Measurements from ENCODE around the gene CNTRL. TPM values are rescaled to one million over a fixed set of nuclear protein-coding genes. Genes with fewer than 3 reads are reported as not detected.

Gene CNTRL
- total RNA-seq, 1 donor from 2014 or later: 23.3 TPM

DNA sequence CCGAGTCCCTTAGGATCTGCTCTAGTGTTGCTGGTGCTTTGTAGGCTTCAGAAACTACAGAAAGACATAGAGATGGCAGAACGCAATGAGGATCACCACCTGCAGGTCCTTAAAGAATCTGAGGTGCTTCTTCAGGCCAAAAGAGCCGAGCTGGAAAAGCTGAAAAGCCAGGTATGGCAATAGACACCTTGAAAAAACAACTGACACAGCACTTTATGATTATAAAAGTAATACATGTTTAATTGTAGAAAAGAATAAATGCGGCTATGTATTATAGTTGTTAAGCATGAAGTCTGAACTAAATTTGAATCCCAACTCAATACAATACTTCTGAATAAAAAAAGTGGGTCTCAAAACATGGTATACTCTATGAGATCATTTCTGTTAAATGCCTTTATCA is 83.2 kb downstream of the CNTRL start:
- H3K27ac Mint-ChIP-seq: no peak overlapping the region
- H3K27me3 Mint-ChIP-seq (ENCODE audit: low read depth): no peaks in the 10 kb centered on the region
- H3K4me1 Mint-ChIP-seq: peaks cover 3% of the 10 kb centered on the region
- TF ChIP-seq, protein P1, sequence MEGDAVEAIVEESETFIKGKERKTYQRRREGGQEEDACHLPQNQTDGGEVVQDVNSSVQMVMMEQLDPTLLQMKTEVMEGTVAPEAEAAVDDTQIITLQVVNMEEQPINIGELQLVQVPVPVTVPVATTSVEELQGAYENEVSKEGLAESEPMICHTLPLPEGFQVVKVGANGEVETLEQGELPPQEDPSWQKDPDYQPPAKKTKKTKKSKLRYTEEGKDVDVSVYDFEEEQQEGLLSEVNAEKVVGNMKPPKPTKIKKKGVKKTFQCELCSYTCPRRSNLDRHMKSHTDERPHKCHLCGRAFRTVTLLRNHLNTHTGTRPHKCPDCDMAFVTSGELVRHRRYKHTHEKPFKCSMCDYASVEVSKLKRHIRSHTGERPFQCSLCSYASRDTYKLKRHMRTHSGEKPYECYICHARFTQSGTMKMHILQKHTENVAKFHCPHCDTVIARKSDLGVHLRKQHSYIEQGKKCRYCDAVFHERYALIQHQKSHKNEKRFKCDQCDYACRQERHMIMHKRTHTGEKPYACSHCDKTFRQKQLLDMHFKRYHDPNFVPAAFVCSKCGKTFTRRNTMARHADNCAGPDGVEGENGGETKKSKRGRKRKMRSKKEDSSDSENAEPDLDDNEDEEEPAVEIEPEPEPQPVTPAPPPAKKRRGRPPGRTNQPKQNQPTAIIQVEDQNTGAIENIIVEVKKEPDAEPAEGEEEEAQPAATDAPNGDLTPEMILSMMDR (IDR thresholded peaks at IDR 0.05; ENCODE audit: unreplicated experiment): no peak
- peaks cover 42% of the 10 kb centered on the region for H3K36me3 Mint-ChIP-seq
- H3K4me3 Mint-ChIP-seq: no peak overlapping the region
- H3K9me3 Mint-ChIP-seq: no peaks in the 10 kb centered on the region
- no peak for DNase-seq (ENCODE audit: low spot score in 2 of 2, unreplicated experiment in 2 of 2)

DNA sequence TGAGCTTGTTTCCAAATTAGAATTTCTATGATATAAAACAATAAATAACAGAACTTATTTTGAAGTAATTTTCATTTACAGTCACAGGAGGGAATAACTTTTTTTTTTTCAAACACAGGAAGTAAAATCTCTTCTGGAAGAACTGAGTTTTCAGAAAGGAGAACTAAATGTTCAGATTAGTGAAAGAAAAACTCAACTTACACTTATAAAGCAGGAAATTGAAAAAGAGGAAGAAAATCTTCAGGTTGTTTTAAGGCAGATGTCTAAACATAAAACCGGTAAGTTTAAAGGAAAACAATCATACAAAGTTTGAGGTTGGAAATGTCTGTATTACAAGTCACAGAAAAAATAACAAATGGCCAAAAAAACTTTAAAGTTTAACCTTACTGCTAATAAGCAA is 85.3 kb downstream of the CNTRL start:
- TF ChIP-seq, protein P1 (IDR thresholded peaks at IDR 0.05; ENCODE audit: unreplicated experiment): no peak
- H3K27me3 Mint-ChIP-seq (ENCODE audit: low read depth): no peaks in the 10 kb centered on the region
- peaks cover 3% of the 10 kb centered on the region for H3K4me1 Mint-ChIP-seq
- DNase-seq (ENCODE audit: low spot score in 2 of 2, unreplicated experiment in 2 of 2): no peak
- peaks cover 47% of the 10 kb centered on the region for H3K36me3 Mint-ChIP-seq
- no peak overlapping the region for H3K4me3 Mint-ChIP-seq
- no peaks in the 10 kb centered on the region for H3K9me3 Mint-ChIP-seq
- H3K27ac Mint-ChIP-seq: no peak overlapping the region

DNA sequence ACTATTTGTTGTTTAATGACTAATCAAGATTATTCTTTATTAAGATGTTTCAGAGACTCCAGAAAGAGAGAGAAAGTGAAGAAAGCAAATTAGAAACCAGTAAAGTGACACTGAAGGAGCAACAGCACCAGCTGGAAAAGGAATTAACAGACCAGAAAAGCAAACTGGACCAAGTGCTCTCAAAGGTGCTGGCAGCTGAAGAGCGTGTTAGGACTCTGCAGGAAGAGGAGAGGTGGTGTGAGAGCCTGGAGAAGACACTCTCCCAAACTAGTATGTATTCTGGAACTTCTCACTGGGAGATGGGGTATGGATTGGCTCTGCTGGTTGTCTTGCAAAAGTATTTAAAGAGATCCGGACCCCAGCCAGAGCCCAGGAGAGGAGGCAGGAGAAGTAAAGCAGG is 93.3 kb downstream of the CNTRL start:
- H3K27ac Mint-ChIP-seq: no peak overlapping the region
- DNase-seq (ENCODE audit: low spot score in 2 of 2, unreplicated experiment in 2 of 2): no peak
- H3K36me3 Mint-ChIP-seq: peaks cover 44% of the 10 kb centered on the region
- H3K4me3 Mint-ChIP-seq: no peak overlapping the region
- no peaks in the 10 kb centered on the region for H3K9me3 Mint-ChIP-seq
- TF ChIP-seq, protein P1 (IDR thresholded peaks at IDR 0.05; ENCODE audit: unreplicated experiment): no peak
- H3K4me1 Mint-ChIP-seq: no peaks in the 10 kb centered on the region
- H3K27me3 Mint-ChIP-seq (ENCODE audit: low read depth): no peaks in the 10 kb centered on the region

DNA sequence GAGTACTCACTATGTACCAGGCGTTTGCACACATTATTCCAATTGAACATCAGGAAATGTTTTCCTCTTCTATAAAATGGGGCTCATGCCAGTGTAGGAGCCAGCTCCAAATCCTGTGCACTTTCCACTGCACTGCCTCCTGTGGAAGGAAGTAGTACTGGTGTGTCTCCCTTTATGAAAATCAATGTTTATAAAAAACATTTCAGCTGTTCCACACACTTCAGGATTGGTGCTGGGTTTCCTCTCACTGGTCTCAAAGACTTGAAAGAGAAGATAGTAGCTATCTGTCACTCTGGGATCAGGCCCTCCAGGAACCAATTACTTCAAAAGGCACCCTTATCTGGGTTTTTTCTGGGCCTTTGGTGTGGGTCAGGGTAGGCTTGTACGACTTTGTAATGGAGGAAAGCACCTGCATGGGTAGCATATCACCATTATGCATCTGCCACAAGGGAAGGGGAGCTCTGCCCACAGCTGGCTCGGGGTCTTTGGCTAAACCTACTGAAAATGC is 94.4 kb downstream of the CNTRL start:
- H3K27ac Mint-ChIP-seq: no peak overlapping the region
- no peaks in the 10 kb centered on the region for H3K4me1 Mint-ChIP-seq
- TF ChIP-seq, protein P1 (IDR thresholded peaks at IDR 0.05; ENCODE audit: unreplicated experiment): peak; percentile 47
- no peak for DNase-seq (ENCODE audit: low spot score in 2 of 2, unreplicated experiment in 2 of 2)
- no peak overlapping the region for H3K4me3 Mint-ChIP-seq
- H3K36me3 Mint-ChIP-seq: peaks cover 46% of the 10 kb centered on the region
- no peaks in the 10 kb centered on the region for H3K9me3 Mint-ChIP-seq
- H3K27me3 Mint-ChIP-seq (ENCODE audit: low read depth): no peaks in the 10 kb centered on the region

DNA sequence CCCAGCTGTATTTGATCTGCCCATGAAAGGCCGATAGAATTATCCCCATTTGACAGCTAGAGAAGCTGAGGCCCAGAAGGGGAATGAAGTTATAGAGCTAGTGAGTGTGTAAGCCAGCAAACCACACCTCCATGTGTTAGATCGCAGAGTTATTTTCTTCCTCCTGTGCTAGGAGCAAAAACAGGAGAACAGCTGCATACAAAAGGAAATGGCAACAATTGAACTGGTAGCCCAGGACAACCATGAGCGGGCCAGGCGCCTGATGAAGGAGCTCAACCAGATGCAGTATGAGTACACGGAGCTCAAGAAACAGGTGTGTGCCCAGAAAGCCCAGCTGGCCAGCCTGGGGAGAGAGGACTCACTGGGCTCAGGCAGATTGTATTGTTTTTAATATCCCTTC is 96.5 kb downstream of the CNTRL start:
- H3K27me3 Mint-ChIP-seq (ENCODE audit: low read depth): no peaks in the 10 kb centered on the region
- H3K4me1 Mint-ChIP-seq: no peaks in the 10 kb centered on the region

More for the DNA sequence above, 96.5 kb downstream of the CNTRL start:
- peaks cover 43% of the 10 kb centered on the region for H3K36me3 Mint-ChIP-seq
- DNase-seq (ENCODE audit: low spot score in 2 of 2, unreplicated experiment in 2 of 2): no peak
- no peak overlapping the region for H3K4me3 Mint-ChIP-seq
- H3K27ac Mint-ChIP-seq: no peak overlapping the region
- TF ChIP-seq, protein P1 (IDR thresholded peaks at IDR 0.05; ENCODE audit: unreplicated experiment): no peak
- no peaks in the 10 kb centered on the region for H3K9me3 Mint-ChIP-seq
